ENCODE results near the gene VAMP2. TPM values are rescaled to one million over a fixed set of nuclear protein-coding genes. Genes with fewer than 3 reads are reported as not detected.
A peak's percentile ranks its signal among the peaks of the same experiment; 100 is the strongest.

Gene VAMP2
- total and polyA plus RNA-seq, 2 donors (not counting 1 experiment from before 2014, with no cell fraction given), result 162 to 209 TPM

GRCh38 chr17:8110907-8111306 lies 51.8 kb downstream of the VAMP2 start:
- peak overlapping the region; percentile 39 for H3K4me3 Mint-ChIP-seq
- TF ChIP-seq EZH2 (IDR thresholded peaks at IDR 0.05; ENCODE audit: borderline replicate concordance, insufficient read depth, low read depth, low read length, poor library complexity, severe bottlenecking), result no peak
- no peak for TF ChIP-seq CTCF (IDR thresholded peaks at IDR 0.05)
- Histone ChIP-seq H3K4me2 (replicated peaks; ENCODE audit: low read depth, low read length, poor library complexity, severe bottlenecking) (no peak overlapping the region), H3K36me3 (replicated peaks in 1 of 2; ENCODE audit: control extremely low read depth in 1 of 2, control insufficient read depth in 1 of 2, extremely low read depth in 1 of 2, insufficient read depth in 2 of 2, low read length in 1 of 2) (no peaks in the 10 kb centered on the region), H3K9me3 (ENCODE audit: control extremely low read depth in 1 of 3, control insufficient read depth in 2 of 3, insufficient read depth in 1 of 3, low read length in 2 of 3) (peaks cover 0 to 5% (median 0%) of the 10 kb centered on the region in 3 donors), H3K9ac (ENCODE audit: low read length) (no peak overlapping the region), H2AFZ (ENCODE audit: insufficient read depth, low read depth, low read length, poor library complexity, severe bottlenecking) (no peak overlapping the region), H3K27me3 (replicated peaks in 1 of 4; ENCODE audit: control extremely low read depth in 1 of 4, control insufficient read depth in 3 of 4, insufficient read depth in 4 of 4, low read length in 3 of 4) (peaks cover 0 to 62% (median 42%) of the 10 kb centered on the region in 4 experiments), H3K4me1 (ENCODE audit: control insufficient read depth in 2 of 2, insufficient read depth in 2 of 2, low read length in 2 of 2) (peaks cover 10 to 11% of the 10 kb centered on the region in 2 donors), H4K20me1 (ENCODE audit: control insufficient read depth, insufficient read depth, low read length, poor library complexity, severe bottlenecking) (no peaks in the 10 kb centered on the region), H3K27ac (ENCODE audit: low read length in 2 of 2) (no peak overlapping the region), H3K79me2 (ENCODE audit: control insufficient read depth, insufficient read depth, low read length) (no peaks in the 10 kb centered on the region), H3K4me3 (ENCODE audit: control extremely low read depth in 1 of 5, extremely low read depth in 1 of 5, insufficient read depth in 1 of 5, low read depth in 2 of 5, low read length in 4 of 5) (no peak overlapping the region)
- no peak for DNase-seq
- no peak overlapping the region for H3K27ac Mint-ChIP-seq
- H3K9me3 Mint-ChIP-seq (ENCODE audit: insufficient read depth), result no peaks in the 10 kb centered on the region
- H3K4me1 Mint-ChIP-seq, result peaks cover 10% of the 10 kb centered on the region
- CTCF ChIA-PET, result interaction anchor here (0.5 to 20.5 kb wide), 27 partner anchors 9 to 381 kb away, joined by 3 to 360 read pairs (median 5); partner anchors contain the start of gene NAA38
- 97% methylated on average over 6 of the region's 6 CpGs for WGBS (ENCODE audit: insufficient coverage)
- ATAC-seq (ENCODE audit: low read depth), result no peak
- H3K27me3 Mint-ChIP-seq, result peaks cover 46% of the 10 kb centered on the region
- intact Hi-C loops (cut with micrococcal nuclease), result loop anchor here (1.0 kb wide), 3 partner anchors 17 to 51 kb away; no protein-coding TSS in a partner anchor
- POLR2A ChIA-PET, result no interaction called here

GRCh38 chr17:8110456-8110804 lies 52.3 kb downstream of the VAMP2 start:
- Histone ChIP-seq H3K4me2 (replicated peaks; ENCODE audit: low read depth, low read length, poor library complexity, severe bottlenecking) (peak overlapping the region; percentile 97), H3K36me3 (replicated peaks in 1 of 2; ENCODE audit: control extremely low read depth in 1 of 2, control insufficient read depth in 1 of 2, extremely low read depth in 1 of 2, insufficient read depth in 2 of 2, low read length in 1 of 2) (no peaks in the 10 kb centered on the region), H3K9ac (ENCODE audit: low read length) (no peak overlapping the region), H2AFZ (ENCODE audit: insufficient read depth, low read depth, low read length, poor library complexity, severe bottlenecking) (peak overlapping the region; percentile 79), H3K4me3 (ENCODE audit: control extremely low read depth in 1 of 5, extremely low read depth in 1 of 5, insufficient read depth in 1 of 5, low read depth in 2 of 5, low read length in 4 of 5) (peak overlapping the region in 2 of 5 experiments; percentile 49 to 56), H3K4me1 (ENCODE audit: control insufficient read depth in 2 of 2, insufficient read depth in 2 of 2, low read length in 2 of 2) (peaks cover 10 to 11% of the 10 kb centered on the region in 2 donors), H3K27ac (ENCODE audit: low read length in 2 of 2) (no peak overlapping the region), H4K20me1 (ENCODE audit: control insufficient read depth, insufficient read depth, low read length, poor library complexity, severe bottlenecking) (no peaks in the 10 kb centered on the region), H3K9me3 (ENCODE audit: control extremely low read depth in 1 of 3, control insufficient read depth in 2 of 3, insufficient read depth in 1 of 3, low read length in 2 of 3) (peaks cover 0 to 5% (median 0%) of the 10 kb centered on the region in 3 donors), H3K27me3 (replicated peaks in 1 of 4; ENCODE audit: control extremely low read depth in 1 of 4, control insufficient read depth in 3 of 4, insufficient read depth in 4 of 4, low read length in 3 of 4) (peaks cover 0 to 58% (median 38%) of the 10 kb centered on the region in 4 experiments), H3K79me2 (ENCODE audit: control insufficient read depth, insufficient read depth, low read length) (no peaks in the 10 kb centered on the region)
- peaks cover 42% of the 10 kb centered on the region for H3K27me3 Mint-ChIP-seq
- DNase-seq, result no peak
- 17% methylated on average over 10 of the region's 10 CpGs for WGBS (ENCODE audit: insufficient coverage)
- intact Hi-C loops (cut with micrococcal nuclease), result loop anchor here (1.0 kb wide), 3 partner anchors 16 to 50 kb away; no protein-coding TSS in a partner anchor
- ATAC-seq (ENCODE audit: low read depth), result no peak
- peak overlapping the region; percentile 39 for H3K4me3 Mint-ChIP-seq
- CTCF ChIA-PET, result interaction anchor here (0.6 to 20.5 kb wide), 25 partner anchors 9 to 253 kb away, joined by 3 to 360 read pairs (median 5); partner anchors contain the start of gene NAA38
- TF ChIP-seq CTCF (IDR thresholded peaks at IDR 0.05) (peak; percentile 27), EZH2 (IDR thresholded peaks at IDR 0.05; ENCODE audit: borderline replicate concordance, insufficient read depth, low read depth, low read length, poor library complexity, severe bottlenecking) (no peak)
- peaks cover 10% of the 10 kb centered on the region for H3K4me1 Mint-ChIP-seq
- no peaks in the 10 kb centered on the region for H3K9me3 Mint-ChIP-seq (ENCODE audit: insufficient read depth)
- POLR2A ChIA-PET, result no interaction called here
- H3K27ac Mint-ChIP-seq, result peak overlapping the region; percentile 53

Data from B cell (primary cell).